HFFc6 (cell line): ENCODE measurements around the gene NECTIN2. TPM values are rescaled to one million over a fixed set of nuclear protein-coding genes. Genes with fewer than 3 reads are reported as not detected.

ENCODE experiments used
- DNase-seq: peaks from one replicate; pipeline ENCODE4 v3.0.0-alpha.2; 2018
- H3K27ac Mint-ChIP-seq: 2 replicates; pipeline ENCODE4 v1.8.0; 2020; ENCODE audit warnings: mild to moderate bottlenecking, mixed read lengths
- H3K27me3 Mint-ChIP-seq: 2 replicates; pipeline ENCODE4 v1.8.0; 2021; ENCODE audit warnings: mild to moderate bottlenecking, moderate library complexity, mixed read lengths; ENCODE audit not compliant: insufficient read depth
- H3K36me3 Mint-ChIP-seq: 2 replicates; pipeline ENCODE4 v1.8.0; 2021; ENCODE audit warnings: low read depth, mixed read lengths
- H3K4me1 Mint-ChIP-seq: 2 replicates; pipeline ENCODE4 v1.8.0; 2020; ENCODE audit warnings: low read depth, mixed read lengths
- H3K4me3 Mint-ChIP-seq: 2 replicates; pipeline ENCODE4 v1.8.0; 2020; ENCODE audit warnings: mild to moderate bottlenecking, moderate library complexity, mixed read lengths
- H3K9me3 Mint-ChIP-seq: 2 replicates; pipeline ENCODE4 v1.8.0; 2020; ENCODE audit warnings: mild to moderate bottlenecking, mixed read lengths
- CTCF ChIP-seq: fragments of 200-600 bp; sonication (generic); IDR thresholded peaks from 2 replicates; pipeline ENCODE4 v1.5.0; 2021; ENCODE audit warnings: antibody characterized with exemption, mild to moderate bottlenecking
- total RNA-seq, 6 experiments: library from RNA; stranded (reverse); fragmentation: NEBNext Ultra II Directional; extraction: Animal tissue kit (Norgen Biotek cat#: 25700); gene quantifications; 2 replicates in 1 of 6; 3 replicates in 5 of 6; pipeline ENCODE4 v1.2.3, GENCODE V29; 2021

Gene NECTIN2
- total RNA-seq, 6 experiments from 2014 or later, result 126 to 152 (median 148) TPM

GRCh38 chr19:44846455-44847143 lies 502 bp downstream of the NECTIN2 start:
- no peak for TF ChIP-seq CTCF
- Mint-ChIP-seq H3K27ac (peak overlapping the region; percentile 97), H3K4me1 (peaks cover 34% of the 10 kb centered on the region), H3K4me3 (peak overlapping the region; percentile 95), H3K9me3 (no peaks in the 10 kb centered on the region), H3K36me3 (peaks cover 9% of the 10 kb centered on the region), H3K27me3 (peaks cover 8% of the 10 kb centered on the region)
- no peak for DNase-seq

- peak overlapping the region; percentile 95 for H3K4me3 Mint-ChIP-seq
- peak overlapping the region; percentile 97 for H3K27ac Mint-ChIP-seq
- DNase-seq, result peak; percentile 44
- H3K36me3 Mint-ChIP-seq, result peaks cover 9% of the 10 kb centered on the region
- no peak for TF ChIP-seq CTCF
- peaks cover 35% of the 10 kb centered on the region for H3K4me1 Mint-ChIP-seq
- H3K27me3 Mint-ChIP-seq, result peaks cover 8% of the 10 kb centered on the region
- H3K9me3 Mint-ChIP-seq, result no peaks in the 10 kb centered on the region
Measured at GRCh38 chr19:44847144-44848035, 1.3 kb downstream of the NECTIN2 start.

- Mint-ChIP-seq H3K36me3 (peaks cover 9% of the 10 kb centered on the region), H3K27me3 (peaks cover 8% of the 10 kb centered on the region), H3K9me3 (no peaks in the 10 kb centered on the region), H3K27ac (peak overlapping the region; percentile 97), H3K4me3 (peak overlapping the region; percentile 95), H3K4me1 (peaks cover 38% of the 10 kb centered on the region)
- DNase-seq, result peak; percentile 44
- TF ChIP-seq CTCF, result no peak
Measured at GRCh38 chr19:44848036-44848811, 2.1 kb downstream of the NECTIN2 start.

- H3K4me1 Mint-ChIP-seq, result peaks cover 43% of the 10 kb centered on the region
- H3K36me3 Mint-ChIP-seq, result peaks cover 14% of the 10 kb centered on the region
- no peaks in the 10 kb centered on the region for H3K9me3 Mint-ChIP-seq
- no peak for DNase-seq
- peak overlapping the region; percentile 97 for H3K27ac Mint-ChIP-seq
- TF ChIP-seq CTCF, result no peak
- H3K27me3 Mint-ChIP-seq, result peaks cover 8% of the 10 kb centered on the region
- H3K4me3 Mint-ChIP-seq, result peak overlapping the region; percentile 95
Measured at GRCh38 chr19:44848812-44849447, 2.8 kb downstream of the NECTIN2 start.

GRCh38 chr19:44850641-44851109 lies 4.6 kb downstream of the NECTIN2 start:
- Mint-ChIP-seq H3K9me3 (no peaks in the 10 kb centered on the region), H3K4me3 (no peak overlapping the region), H3K36me3 (peaks cover 18% of the 10 kb centered on the region), H3K27ac (no peak overlapping the region), H3K27me3 (peaks cover 4% of the 10 kb centered on the region), H3K4me1 (peaks cover 34% of the 10 kb centered on the region)
- no peak for DNase-seq
- TF ChIP-seq CTCF, result no peak
